Measurements from ENCODE around the gene S100A11.

- TF ChIP-seq TAF1 (IDR thresholded peaks at IDR 0.05; ENCODE audit: low read depth, low read length) (no peak), POLR2A (IDR thresholded peaks at IDR 0.05; ENCODE audit: low read depth, low read length) (no peak), SPI1 (IDR thresholded peaks at IDR 0.05; ENCODE audit: low read depth, low read length) (no peak)
Measured at GRCh38 chr1:152039461-152039860, 2.7 kb upstream of the S100A11 start.

Data from GM12891 (cell line).